ENCODE results near the gene DLG4. TPM values are rescaled to one million over a fixed set of nuclear protein-coding genes. Genes with fewer than 3 reads are reported as not detected.
A peak's percentile ranks its signal among the peaks of the same experiment; 100 is the strongest.

The DLG4 gene
- total RNA-seq, 8 experiments from 2014 or later, result 5.6 to 91.4 (median 42.6) TPM

- Histone ChIP-seq H3K27ac (peak overlapping the region; percentile 80 to 88), H3K4me3 (peak overlapping the region; percentile 53 to 62 (median 56)), H3K4me1 (replicated peaks in 1 of 2) (peaks cover 29 to 37% of the 10 kb centered on the region in 2 donors)
- peak in 4 of 8 experiments; percentile 0 to 1 (median 0) for ATAC-seq (replicated peaks in 6 of 8)
- in situ Hi-C loops (cut with MboI; ENCODE audit: low pct_unique_long_range_greater_than_20kb in 2 of 9, low sequenced_read_pairs in 9 of 9, unreplicated experiment in 9 of 9), result no loop called here
- WGBS, 10 experiments, result 0% methylated on average over 1 to 5 of the region's 9 CpGs; no CpG with 5 or more reads in 4 of the 10 experiments
Measured at GRCh38 chr17:7215136-7215638, 4.4 kb downstream of the DLG4 start.

GRCh38 chr17:7214300-7215135 is 5.1 kb downstream of the DLG4 start:
- peak; percentile 72 to 81 (median 76) for ATAC-seq (replicated peaks in 6 of 8)
- in situ Hi-C loops (cut with MboI; ENCODE audit: low pct_unique_long_range_greater_than_20kb in 2 of 9, low sequenced_read_pairs in 9 of 9, unreplicated experiment in 9 of 9), result no loop called here
- 0% methylated on average over 1 to 2 of the region's 45 CpGs; no CpG with 5 or more reads in 6 of the 10 experiments for WGBS, 10 experiments
- Histone ChIP-seq H3K4me3 (peak overlapping the region; percentile 53 to 62 (median 56)), H3K27ac (peak overlapping the region; percentile 96 to 98), H3K4me1 (replicated peaks in 1 of 2) (peaks cover 29 to 36% of the 10 kb centered on the region in 2 donors)

- WGBS, 10 experiments, result 0 to 4% (median 0%) methylated on average over 1 to 10 of the region's 15 CpGs; no CpG with 5 or more reads in 4 of the 10 experiments
- peak overlapping the region; percentile 96 to 98 for H3K27ac ChIP-seq
- H3K4me1 ChIP-seq (replicated peaks in 1 of 2), result peaks cover 30 to 34% of the 10 kb centered on the region in 2 donors
- peak; percentile 6 to 49 (median 32) for ATAC-seq (replicated peaks in 6 of 8)
- in situ Hi-C loops (cut with MboI; ENCODE audit: low pct_unique_long_range_greater_than_20kb in 2 of 9, low sequenced_read_pairs in 9 of 9, unreplicated experiment in 9 of 9), result no loop called here
- peak overlapping the region; percentile 53 to 62 (median 56) for H3K4me3 ChIP-seq
Measured at GRCh38 chr17:7213895-7214299, 5.7 kb downstream of the DLG4 start.

- Histone ChIP-seq H3K4me1 (replicated peaks in 1 of 2) (peaks cover 45% of the 10 kb centered on the region in 2 donors), H3K27ac (no peak overlapping the region), H3K4me3 (peak overlapping the region in 4 of 5 donors; percentile 9 to 25 (median 18))
- ATAC-seq (replicated peaks in 6 of 8), result no peak
- WGBS, 10 experiments, result 0 to 43% (median 24%) methylated on average over 1 to 6 of the region's 37 CpGs; no CpG with 5 or more reads in 6 of the 10 experiments
- in situ Hi-C loops (cut with MboI; ENCODE audit: low pct_unique_long_range_greater_than_20kb in 2 of 9, low sequenced_read_pairs in 9 of 9, unreplicated experiment in 9 of 9), result no loop called here
Measured at GRCh38 chr17:7211491-7212273, 8.0 kb downstream of the DLG4 start.

- 20 to 100% (median 80%) methylated on average over 1 to 6 of the region's 9 CpGs; no CpG with 5 or more reads in 5 of the 10 experiments for WGBS, 10 experiments
- Histone ChIP-seq H3K4me3 (no peak overlapping the region), H3K27ac (peak overlapping the region in 1 of 2 donors; percentile 72), H3K4me1 (replicated peaks in 1 of 2) (peaks cover 60 to 62% of the 10 kb centered on the region in 2 donors)
- no peak for ATAC-seq (replicated peaks in 6 of 8)
- in situ Hi-C loops (cut with MboI; ENCODE audit: low pct_unique_long_range_greater_than_20kb in 2 of 9, low sequenced_read_pairs in 9 of 9, unreplicated experiment in 9 of 9), result no loop called here
Measured at GRCh38 chr17:7208754-7209460, 10.7 kb downstream of the DLG4 start.

DNA sequence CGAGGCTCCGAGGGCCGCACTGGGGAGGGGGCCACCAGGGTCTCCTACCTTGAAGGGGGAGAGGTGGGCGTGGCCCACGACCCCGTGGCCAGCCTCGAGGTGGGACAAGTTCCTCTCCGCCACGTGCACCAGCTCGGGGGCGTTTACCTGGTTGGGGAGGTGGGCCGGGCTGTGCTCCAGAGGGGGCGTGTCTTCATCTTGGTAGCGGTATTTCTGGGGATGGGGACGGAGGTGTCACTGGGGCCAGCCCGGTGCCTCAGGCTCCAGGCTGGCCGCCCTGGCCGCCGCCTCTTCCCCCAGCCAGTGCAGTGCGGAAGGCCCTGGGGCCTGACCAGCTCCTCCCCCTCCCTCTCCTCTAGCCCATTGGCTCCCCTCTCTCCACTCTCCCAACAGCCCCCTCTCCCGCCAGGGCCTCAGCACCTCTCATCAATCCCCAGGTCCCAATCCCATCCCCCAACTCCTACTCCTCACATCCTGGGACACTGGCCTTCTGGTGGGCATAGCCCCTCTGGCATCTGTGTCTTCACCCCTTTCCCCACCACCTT is 11.5 kb downstream of the DLG4 start:
- Histone ChIP-seq H3K4me1 (replicated peaks in 1 of 2) (peaks cover 57 to 58% of the 10 kb centered on the region in 2 donors), H3K4me3 (peak overlapping the region; percentile 11 to 35 (median 27)), H3K27ac (peak overlapping the region; percentile 50 to 72)
- no CpG with 5 or more reads among the region's 21 CpGs for WGBS, 10 experiments
- ATAC-seq (replicated peaks in 6 of 8), result peak in 5 of 8 experiments; percentile 25 to 55 (median 50)
- in situ Hi-C loops (cut with MboI; ENCODE audit: low pct_unique_long_range_greater_than_20kb in 2 of 9, low sequenced_read_pairs in 9 of 9, unreplicated experiment in 9 of 9), result no loop called here

DNA sequence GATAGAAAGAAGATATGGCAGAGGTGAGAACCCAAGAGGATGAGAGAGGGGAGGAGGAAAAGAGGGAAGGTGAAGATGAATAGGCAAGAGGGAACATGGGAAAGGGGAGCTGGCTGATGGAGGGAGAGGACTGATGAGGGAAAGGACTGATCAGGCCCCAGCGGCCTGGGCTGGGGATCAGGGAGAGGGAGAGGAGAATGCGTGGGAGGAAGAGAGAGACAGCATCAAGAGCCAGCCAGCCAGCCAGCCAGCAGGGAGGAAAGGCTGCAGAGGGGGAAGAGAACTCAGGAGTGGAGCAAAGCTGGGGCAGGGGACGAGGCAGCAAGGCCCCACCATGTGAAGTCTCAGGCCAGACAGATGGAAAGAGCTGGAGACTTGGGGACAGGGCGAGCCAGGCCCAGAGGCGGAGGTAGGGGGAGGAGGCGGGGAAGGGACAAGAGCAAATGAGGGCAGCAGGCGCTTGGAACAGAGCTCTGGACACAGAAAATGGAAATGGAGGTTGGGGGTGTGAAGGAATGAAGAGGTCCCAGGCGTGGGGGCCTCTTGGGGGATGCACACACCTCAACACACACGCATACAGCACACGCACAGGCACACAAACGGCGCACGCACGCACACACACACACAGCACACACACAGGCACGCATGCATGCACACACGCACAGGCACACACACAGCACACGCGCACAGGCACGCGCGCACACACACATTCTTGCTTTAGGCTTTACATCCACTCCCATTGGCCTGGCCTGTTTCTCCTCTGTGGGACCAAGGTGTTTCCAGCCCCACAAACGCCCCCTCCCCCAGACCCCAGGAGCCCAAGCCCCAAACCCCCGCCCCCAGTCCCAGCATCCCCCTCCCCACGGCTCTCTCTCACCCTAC is 12.3 kb downstream of the DLG4 start:
- H3K4me3 ChIP-seq, result peak overlapping the region; percentile 11 to 35 (median 27)
- H3K27ac ChIP-seq, result peak overlapping the region; percentile 50 to 72
- H3K4me1 ChIP-seq (replicated peaks in 1 of 2), result peaks cover 51 to 54% of the 10 kb centered on the region in 2 donors
- 40 to 60% (median 53%) methylated on average over 1 to 2 of the region's 24 CpGs; no CpG with 5 or more reads in 6 of the 10 experiments for WGBS, 10 experiments
- in situ Hi-C loops (cut with MboI; ENCODE audit: low pct_unique_long_range_greater_than_20kb in 2 of 9, low sequenced_read_pairs in 9 of 9, unreplicated experiment in 9 of 9), result no loop called here
- ATAC-seq (replicated peaks in 6 of 8), result peak in 3 of 8 experiments; percentile 0

- ATAC-seq (replicated peaks in 6 of 8), result no peak
- H3K27ac ChIP-seq, result peak overlapping the region; percentile 80 to 83
- H3K4me3 ChIP-seq, result peak overlapping the region; percentile 25 to 40 (median 38)
- WGBS, 10 experiments, result 20 to 86% (median 76%) methylated on average over 1 of the region's 15 CpGs; no CpG with 5 or more reads in 6 of the 10 experiments
- peaks cover 41 to 44% of the 10 kb centered on the region in 2 donors for H3K4me1 ChIP-seq (replicated peaks in 1 of 2)
- in situ Hi-C loops (cut with MboI; ENCODE audit: low pct_unique_long_range_greater_than_20kb in 2 of 9, low sequenced_read_pairs in 9 of 9, unreplicated experiment in 9 of 9), result no loop called here
Measured at GRCh38 chr17:7205561-7205960, 14.1 kb downstream of the DLG4 start.

DNA sequence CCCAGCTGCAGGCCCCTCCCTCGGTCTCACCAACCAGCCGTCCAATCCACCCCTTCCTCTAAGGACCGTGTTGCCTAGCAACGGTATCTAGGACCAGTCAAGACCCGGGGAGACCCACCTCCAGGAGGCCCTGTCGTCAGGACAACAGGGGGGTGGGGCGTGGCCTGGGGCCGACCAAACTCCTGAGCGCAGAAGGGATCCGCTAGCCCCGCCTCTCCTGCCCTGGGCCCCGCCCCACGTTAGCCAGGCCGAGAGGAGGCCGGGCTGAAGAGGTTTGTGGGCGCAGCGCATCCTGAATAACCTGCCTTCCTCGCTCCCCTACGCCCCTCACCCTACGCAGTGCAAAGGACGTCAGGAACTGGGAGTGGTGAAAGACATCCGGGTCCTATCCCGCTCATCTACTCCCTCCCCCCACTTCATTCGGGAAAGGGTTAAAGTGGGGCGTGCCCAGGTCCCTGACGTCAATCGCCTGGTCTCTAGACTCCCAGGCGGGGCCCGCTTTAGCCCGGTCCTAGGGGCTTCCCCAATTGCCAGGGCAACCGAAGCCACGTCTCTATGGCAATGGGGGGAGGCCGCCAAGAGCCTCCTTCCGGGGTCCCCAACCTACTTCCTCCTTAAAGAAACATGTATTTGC is 14.7 kb downstream of the DLG4 start:
- H3K4me3 ChIP-seq, result peak overlapping the region; percentile 25 to 40 (median 38)
- in situ Hi-C loops (cut with MboI; ENCODE audit: low pct_unique_long_range_greater_than_20kb in 2 of 9, low sequenced_read_pairs in 9 of 9, unreplicated experiment in 9 of 9), result no loop called here
- peak overlapping the region; percentile 80 to 83 for H3K27ac ChIP-seq
- peak; percentile 80 to 92 (median 84) for ATAC-seq (replicated peaks in 6 of 8)
- peaks cover 41 to 44% of the 10 kb centered on the region in 2 donors for H3K4me1 ChIP-seq (replicated peaks in 1 of 2)
- WGBS, 10 experiments, result 0% methylated on average over 5 to 7 of the region's 34 CpGs; no CpG with 5 or more reads in 8 of the 10 experiments

GRCh38 chr17:7204336-7204735 is 15.3 kb downstream of the DLG4 start:
- H3K4me3 ChIP-seq, result peak overlapping the region; percentile 25 to 40 (median 38)
- H3K27ac ChIP-seq, result peak overlapping the region; percentile 80 to 83
- WGBS, 10 experiments, result 60 to 100% (median 93%) methylated on average over 1 to 5 of the region's 15 CpGs; no CpG with 5 or more reads in 7 of the 10 experiments
- ATAC-seq (replicated peaks in 6 of 8), result peak in 5 of 8 experiments; percentile 1 to 17 (median 10)
- in situ Hi-C loops (cut with MboI; ENCODE audit: low pct_unique_long_range_greater_than_20kb in 2 of 9, low sequenced_read_pairs in 9 of 9, unreplicated experiment in 9 of 9), result no loop called here
- peaks cover 41 to 44% of the 10 kb centered on the region in 2 donors for H3K4me1 ChIP-seq (replicated peaks in 1 of 2)

DNA sequence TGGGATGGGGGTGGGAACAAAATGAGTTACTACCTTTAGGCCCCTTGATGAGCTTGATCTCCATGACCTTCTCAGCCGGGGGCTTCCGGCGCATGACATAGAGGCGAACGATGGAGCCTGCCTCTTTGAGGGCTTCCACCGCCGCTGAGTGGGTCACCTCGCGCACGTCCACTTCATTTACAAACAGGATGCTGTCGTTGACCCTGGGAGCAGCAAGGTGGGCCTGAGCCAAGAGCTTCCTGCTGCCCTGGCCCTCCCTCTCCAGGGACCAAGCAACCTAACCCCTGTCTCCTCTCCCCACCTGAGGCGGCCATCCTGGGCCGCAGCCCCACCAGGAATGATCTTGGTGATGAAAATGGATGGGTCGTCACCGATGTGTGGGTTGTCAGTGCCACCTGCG is 16.2 kb downstream of the DLG4 start:
- in situ Hi-C loops (cut with MboI; ENCODE audit: low pct_unique_long_range_greater_than_20kb in 2 of 9, low sequenced_read_pairs in 9 of 9, unreplicated experiment in 9 of 9), result no loop called here
- Histone ChIP-seq H3K27ac (no peak overlapping the region), H3K4me3 (no peak overlapping the region), H3K4me1 (replicated peaks in 1 of 2) (peaks cover 36% of the 10 kb centered on the region in 2 donors)
- ATAC-seq (replicated peaks in 6 of 8), result no peak
- 80 to 100% (median 88%) methylated on average over 1 to 6 of the region's 16 CpGs; no CpG with 5 or more reads in 6 of the 10 experiments for WGBS, 10 experiments
